Measurements from ENCODE around the gene PDCD5. TPM values are rescaled to one million over a fixed set of nuclear protein-coding genes. Genes with fewer than 3 reads are reported as not detected.

PDCD5 gene
- total and polyA plus RNA-seq, 2 of the 4 experiments (the other 2 are of a cell fraction) = 30.6 to 74.1 TPM

DNA sequence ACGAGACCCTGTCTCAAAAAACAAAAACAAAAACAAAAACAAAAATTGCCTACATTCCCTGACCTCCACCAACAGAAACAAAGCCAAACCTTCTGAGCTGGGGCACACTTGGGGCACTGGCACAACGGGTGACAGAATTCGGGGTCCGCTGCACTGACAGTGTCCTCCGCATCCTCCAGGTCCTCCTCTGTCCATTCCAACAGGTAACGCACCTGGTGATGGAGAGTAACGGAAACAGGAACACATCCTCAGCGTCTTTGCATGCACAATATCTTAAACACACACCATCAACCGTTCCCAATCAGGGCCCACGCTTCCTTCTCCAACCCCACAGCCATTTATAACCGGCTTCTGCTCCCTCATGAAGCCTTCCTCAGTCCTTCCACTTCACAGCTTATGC lies 34.6 kb downstream of the PDCD5 start:
- no peaks in the 10 kb centered on the region for H4K20me1 ChIP-seq (ENCODE audit: insufficient read depth, low read length)
- no peak overlapping the region for H3K9ac ChIP-seq (ENCODE audit: low read depth, low read length)
- H3K56ac ChIP-seq (ENCODE audit: extremely low read depth, insufficient read depth, low read length) = no peak overlapping the region
- H4K91ac ChIP-seq (ENCODE audit: insufficient read depth, low read depth, low read length) = no peak overlapping the region
- no peaks in the 10 kb centered on the region for H3K9me3 ChIP-seq (ENCODE audit: control insufficient read depth, insufficient read depth, low read length)
- no peak overlapping the region for H3K23ac ChIP-seq (ENCODE audit: low read depth, low read length)
- no peak overlapping the region for H2AK5ac ChIP-seq (ENCODE audit: low read depth, low read length)
- no peak for DNase-seq
- H3K9me1 ChIP-seq (ENCODE audit: insufficient read depth, low read length) = no peaks in the 10 kb centered on the region
- peaks cover 0 to 2% of the 10 kb centered on the region in 2 experiments; a peak in 1 of 4 replicates for H3K79me1 ChIP-seq (ENCODE audit: low read depth in 1 of 2, low read length in 2 of 2)
- H3K4me2 ChIP-seq (ENCODE audit: low read depth, low read length) = no peak overlapping the region
- peaks cover 55% of the 10 kb centered on the region for H3K36me3 ChIP-seq (ENCODE audit: control insufficient read depth, insufficient read depth, low read length)
- H2BK20ac ChIP-seq (ENCODE audit: low read depth, low read length) = no peak overlapping the region
- no peak overlapping the region for H4K5ac ChIP-seq (ENCODE audit: low read depth, low read length)
- BruUV-seq (replicated peaks) = no TSS peak
- peak overlapping the region; percentile 5 for H2AK9ac ChIP-seq (replicated peaks; ENCODE audit: low read depth, low read length, poor library complexity)
- no peak overlapping the region for H3K4me3 ChIP-seq (ENCODE audit: insufficient read depth, low read depth, low read length)
- H3K27ac ChIP-seq (ENCODE audit: insufficient read depth, low read length) = no peak overlapping the region
- no peaks in the 10 kb centered on the region for H3K27me3 ChIP-seq (ENCODE audit: control insufficient read depth, insufficient read depth, low read length)
- no peak overlapping the region for H3K18ac ChIP-seq (ENCODE audit: low read depth, low read length)
- no peak overlapping the region for H4K8ac ChIP-seq (ENCODE audit: low read depth in 2 of 2, low read length in 2 of 2)
- in situ Hi-C loops (cut with MboI; ENCODE audit: low sequenced_read_pairs) = no loop called here
- no peak overlapping the region for H3K4ac ChIP-seq (ENCODE audit: low read depth, low read length)
- no CpG with 5 or more reads among the region's 11 CpGs for WGBS, 2 experiments (ENCODE audit: extremely low coverage in 2 of 2, insufficient read length in 1 of 2)
- CTCF ChIA-PET = no interaction called here
- no peak overlapping the region for H3K14ac ChIP-seq (replicated peaks; ENCODE audit: low read depth, low read length)
- POLR2A ChIA-PET (ENCODE audit: unreplicated experiment) = no interaction called here
- no peaks in the 10 kb centered on the region for H3K4me1 ChIP-seq (ENCODE audit: control insufficient read depth, insufficient read depth, low read length)
- dilution Hi-C loops (cut with HindIII; ENCODE audit: low sequenced_read_pairs, unreplicated experiment) = no loop called here
- ATAC-seq (ENCODE audit: low read depth) = no peak
- intact Hi-C loops (cut with micrococcal nuclease) = no loop called here
- no peak overlapping the region for H2BK5ac ChIP-seq (ENCODE audit: low read depth, low read length, poor library complexity, severe bottlenecking)
- TF ChIP-seq, protein P1, sequence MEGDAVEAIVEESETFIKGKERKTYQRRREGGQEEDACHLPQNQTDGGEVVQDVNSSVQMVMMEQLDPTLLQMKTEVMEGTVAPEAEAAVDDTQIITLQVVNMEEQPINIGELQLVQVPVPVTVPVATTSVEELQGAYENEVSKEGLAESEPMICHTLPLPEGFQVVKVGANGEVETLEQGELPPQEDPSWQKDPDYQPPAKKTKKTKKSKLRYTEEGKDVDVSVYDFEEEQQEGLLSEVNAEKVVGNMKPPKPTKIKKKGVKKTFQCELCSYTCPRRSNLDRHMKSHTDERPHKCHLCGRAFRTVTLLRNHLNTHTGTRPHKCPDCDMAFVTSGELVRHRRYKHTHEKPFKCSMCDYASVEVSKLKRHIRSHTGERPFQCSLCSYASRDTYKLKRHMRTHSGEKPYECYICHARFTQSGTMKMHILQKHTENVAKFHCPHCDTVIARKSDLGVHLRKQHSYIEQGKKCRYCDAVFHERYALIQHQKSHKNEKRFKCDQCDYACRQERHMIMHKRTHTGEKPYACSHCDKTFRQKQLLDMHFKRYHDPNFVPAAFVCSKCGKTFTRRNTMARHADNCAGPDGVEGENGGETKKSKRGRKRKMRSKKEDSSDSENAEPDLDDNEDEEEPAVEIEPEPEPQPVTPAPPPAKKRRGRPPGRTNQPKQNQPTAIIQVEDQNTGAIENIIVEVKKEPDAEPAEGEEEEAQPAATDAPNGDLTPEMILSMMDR (conservative IDR thresholded peaks at IDR 0.05; ENCODE audit: low read depth, low read length) = no peak
- TF ChIP-seq RCOR1 (IDR thresholded peaks at IDR 0.05; ENCODE audit: insufficient replicate concordance, low read length) = no peak
- TF ChIP-seq MAZ (IDR thresholded peaks at IDR 0.05; ENCODE audit: borderline replicate concordance, low read depth, low read length) = no peak
- TF ChIP-seq CHD1 (IDR thresholded peaks at IDR 0.05; ENCODE audit: low read depth, low read length) = no peak
- no peak for TF ChIP-seq POLR2A (IDR thresholded peaks at IDR 0.05; ENCODE audit: low read depth, low read length)
- no peak for TF ChIP-seq RAD21 (IDR thresholded peaks at IDR 0.05; ENCODE audit: low read length)
- no peak for TF ChIP-seq MAFK (IDR thresholded peaks at IDR 0.05; ENCODE audit: low read depth, low read length)
- no peak for TF ChIP-seq RFX5 (IDR thresholded peaks at IDR 0.05; ENCODE audit: low read depth, low read length)
- no peak for TF ChIP-seq SMC3 (IDR thresholded peaks at IDR 0.05; ENCODE audit: low read depth, low read length)
- TF ChIP-seq, protein P2, sequence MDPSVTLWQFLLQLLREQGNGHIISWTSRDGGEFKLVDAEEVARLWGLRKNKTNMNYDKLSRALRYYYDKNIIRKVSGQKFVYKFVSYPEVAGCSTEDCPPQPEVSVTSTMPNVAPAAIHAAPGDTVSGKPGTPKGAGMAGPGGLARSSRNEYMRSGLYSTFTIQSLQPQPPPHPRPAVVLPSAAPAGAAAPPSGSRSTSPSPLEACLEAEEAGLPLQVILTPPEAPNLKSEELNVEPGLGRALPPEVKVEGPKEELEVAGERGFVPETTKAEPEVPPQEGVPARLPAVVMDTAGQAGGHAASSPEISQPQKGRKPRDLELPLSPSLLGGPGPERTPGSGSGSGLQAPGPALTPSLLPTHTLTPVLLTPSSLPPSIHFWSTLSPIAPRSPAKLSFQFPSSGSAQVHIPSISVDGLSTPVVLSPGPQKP (IDR thresholded peaks at IDR 0.05; ENCODE audit: borderline replicate concordance, low read depth, low read length) = no peak
- no peak for TF ChIP-seq NFE2L2 (IDR thresholded peaks at IDR 0.05; ENCODE audit: low read depth, low read length)
- H2AFZ ChIP-seq (replicated peaks; ENCODE audit: low read length, poor library complexity) = no peak overlapping the region
- H2BK120ac ChIP-seq (ENCODE audit: low read depth, low read length) = no peak overlapping the region
- no peak overlapping the region for H2BK15ac ChIP-seq (ENCODE audit: low read depth, low read length)
